K562 (cell line): Measurements from ENCODE around the gene KLK1. TPM values are rescaled to one million over a fixed set of nuclear protein-coding genes. Genes with fewer than 3 reads are reported as not detected.

ENCODE experiments used
- ATAC-seq: fragments of 200-7000 bp; cut with Tn5 transposase; 3 replicates; pipeline ENCODE4 v1.9.1; 2020; ENCODE audit warnings: moderate library complexity
- BruUV-seq: library from RNA; stranded (reverse); fragments of 400-500 nt; replicated peaks from 2 replicates; lab custom pipeline; 2021; lab: Mats Ljungman, UMichigan
- CTCF ChIA-PET: fragments of 300-600 bp; formaldehyde crosslinking; extraction: SDS; loops from one replicate; lab custom pipeline; 2021; ENCODE audit warnings: low intra/inter-chr PET ratio; lab: Yijun Ruan, JAX
- POLR2A ChIA-PET: fragments of 300-600, 350-650 bp; sonication (Branson Sonifier 250); formaldehyde crosslinking; extraction: SDS; loops from one replicate; lab custom pipeline; 2021; ENCODE audit warnings: antibody characterized with exemption, inconsistent platforms; lab: Yijun Ruan, JAX
- DNase-seq, 4 experiments: peaks; one replicate each; pipeline versions ENCODE4 v3.0.0 to v3.0.0-alpha.2; 2011 to 2018; ENCODE audit warnings: low spot score in 3 of 4, mixed read lengths in 3 of 4; ENCODE audit errors: extremely low read depth in 1 of 4
- FAIRE-seq: peaks from 2 replicates; lab custom pipeline; 2011; peaks lifted over from hg19 to GRCh38; lab: Jason Lieb, UNC
- H2AFZ ChIP-seq: 2 replicates; pipeline ENCODE4 v1.6.0; 2011; ENCODE audit warnings: low read depth, low read length, control low read depth, inconsistent platforms
- H3K27ac ChIP-seq: fragments of 200-600 bp; 3 replicates; pipeline ENCODE4 v1.8.0; 2011; ENCODE audit warnings: low read depth, mild to moderate bottlenecking, control low read depth, inconsistent platforms, low read length, moderate library complexity, mixed read lengths; ENCODE audit errors: extremely low read depth
- H3K27me3 ChIP-seq, 2 experiments: fragments of 300-600 bp in 1 of 2; 2 replicates in 1 of 2; 3 replicates in 1 of 2; pipeline versions ENCODE4 v1.6.0 to v1.8.0; 2011; ENCODE audit warnings: inconsistent platforms in 2 of 2, low read length in 2 of 2, mild to moderate bottlenecking in 1 of 2, mixed read lengths in 1 of 2, moderate library complexity in 1 of 2; ENCODE audit not compliant: control insufficient read depth in 2 of 2, insufficient read depth in 2 of 2
- H3K36me3 ChIP-seq: fragments of 300-600 bp; 3 replicates; pipeline ENCODE4 v1.8.0; 2011; ENCODE audit warnings: mild to moderate bottlenecking, low read length, inconsistent platforms; ENCODE audit not compliant: control insufficient read depth, insufficient read depth
- H3K4me1 ChIP-seq, 2 experiments: fragments of 200-600 bp in 1 of 2; replicated peaks in 1 of 2; 2 replicates in 1 of 2; 3 replicates in 1 of 2; pipeline versions ENCODE4 v1.5.1 to v1.8.0; 2011; ENCODE audit warnings: inconsistent platforms in 2 of 2, low read length in 2 of 2, mild to moderate bottlenecking in 1 of 2, mixed read lengths in 1 of 2, moderate library complexity in 1 of 2; ENCODE audit not compliant: control insufficient read depth in 2 of 2, insufficient read depth in 2 of 2
- H3K4me2 ChIP-seq: 2 replicates; pipeline ENCODE4 v1.6.1; 2011; ENCODE audit warnings: low read length, control low read depth, inconsistent platforms, mixed read lengths; ENCODE audit not compliant: insufficient read depth
- H3K4me3 ChIP-seq: fragments of 200-600 bp; sonication (generic), shearing (Covaris generic); 2 replicates; pipeline ENCODE4 v1.5.1; 2016; ENCODE audit warnings: control low read depth, inconsistent platforms
- H3K79me2 ChIP-seq: fragments of 200-600 bp; 3 replicates; pipeline ENCODE4 v1.8.0; 2011; ENCODE audit warnings: low read length, inconsistent platforms; ENCODE audit not compliant: control insufficient read depth, insufficient read depth
- H3K9ac ChIP-seq, 2 experiments: 2 replicates each; pipeline versions ENCODE4 v1.6.0 to v1.6.1; 2011; ENCODE audit warnings: low read depth in 2 of 2, low read length in 2 of 2, control low read depth in 1 of 2, inconsistent platforms in 1 of 2, mild to moderate bottlenecking in 1 of 2, mixed read lengths in 1 of 2; ENCODE audit not compliant: insufficient read depth in 1 of 2
- H3K9me1 ChIP-seq: one replicate; pipeline ENCODE4 v1.6.0; 2011; ENCODE audit warnings: inconsistent platforms, mild to moderate bottlenecking, low read length, moderate library complexity; ENCODE audit not compliant: control insufficient read depth, insufficient read depth
- H3K9me3 ChIP-seq: replicated peaks from 2 replicates; pipeline ENCODE4 v1.5.1; 2011; ENCODE audit warnings: low read depth, low read length, inconsistent platforms; ENCODE audit not compliant: control insufficient read depth, insufficient read depth
- H4K20me1 ChIP-seq: replicated peaks from 2 replicates; pipeline ENCODE4 v1.6.1; 2011; ENCODE audit warnings: low read length, inconsistent platforms, mixed read lengths; ENCODE audit not compliant: control insufficient read depth, insufficient read depth
- EP300 ChIP-seq: IDR thresholded peaks from 2 replicates; pipeline ENCODE4 v1.6.1; 2012; ENCODE audit warnings: low read length, improper control_type of control experiment
- EZH2 ChIP-seq: IDR thresholded peaks from 2 replicates; pipeline ENCODE4 v1.6.1; 2012; ENCODE audit warnings: low read depth, mild to moderate bottlenecking, inconsistent platforms, low read length, borderline replicate concordance
- KLF10 ChIP-seq: fragments of 250-450 bp; sonication (Bioruptor Pico); IDR thresholded peaks from 2 replicates; pipeline ENCODE4 v1.6.1; 2021; ENCODE audit warnings: matching md5 sums
- TGIF2 ChIP-seq: sonication (generic); formaldehyde crosslinking; IDR thresholded peaks from 2 replicates; pipeline ENCODE4 v1.8.1; 2022; ENCODE audit warnings: mild to moderate bottlenecking, missing genetic modification reagents, moderate library complexity
- THRA ChIP-seq: fragments of 450-650 bp; IDR thresholded peaks from 2 replicates; pipeline ENCODE4 v1.6.1; 2017; ENCODE audit warnings: mild to moderate bottlenecking, moderate library complexity
- ZFX ChIP-seq: sonication (generic); formaldehyde crosslinking; IDR thresholded peaks from 2 replicates; pipeline ENCODE4 v1.8.0; 2022; ENCODE audit warnings: mild to moderate bottlenecking, missing genetic modification reagents, moderate library complexity
- ZNF277 ChIP-seq: fragments of 250-450 bp; sonication (Bioruptor Pico); IDR thresholded peaks from 2 replicates; pipeline ENCODE4 v1.8.0; 2022; ENCODE audit warnings: inconsistent platforms, mild to moderate bottlenecking, moderate library complexity, borderline replicate concordance
- ZNF507 ChIP-seq: conservative IDR thresholded peaks from 2 replicates; pipeline ENCODE4 v1.6.1; 2017; ENCODE audit warnings: missing genetic modification characterization, missing compliant biosample characterization
- ZNF778 ChIP-seq: fragments of 450-650 bp; formaldehyde crosslinking; IDR thresholded peaks from 2 replicates; pipeline ENCODE4 v1.4.0; 2020; ENCODE audit warnings: mild to moderate bottlenecking, moderate library complexity
- WGBS: fragments of 100-300 bp; shearing (Covaris generic); methylation state at CpG from one replicate; pipeline ENCODE4 v1.1.6; 2016; ENCODE audit warnings: low coverage, mixed read lengths; ENCODE audit not compliant: insufficient coverage; ENCODE audit errors: missing lambda C conversion rate; 5-methylcytosine and 5-hydroxymethylcytosine counted together
- in situ Hi-C: fragments of 300-500 bp; cut with MboI; formaldehyde crosslinking; loops from 4 replicates; pipeline ENCODE4 v1.15.0; 2018; ENCODE audit warnings: inconsistent platforms, mixed read lengths
- intact Hi-C: fragments of 100-400 bp; cut with micrococcal nuclease; formaldehyde crosslinking; loops from 2 replicates; pipeline ENCODE4 v1.14.2; 2022
- polyA plus RNA-seq, 8 experiments: library from polyadenylated mRNA; depleted of rRNA in 4 of 8; stranded (reverse) in 5 of 8; unstranded in 3 of 8; fragments of >200 nt; fragmentation: Nextera tagmentation in 2 of 8; fragmentation: Illumina TruSeq in 1 of 8; extraction: Ambion mirVana in 2 of 8; extraction: Trizol in 1 of 8; gene quantifications; 2 replicates each; pipeline versions ENCODE4 v1.2.1 to v1.2.3, GENCODE V29; 2011 to 2014; ENCODE audit warnings: inconsistent platforms in 1 of 8, missing spikeins in 1 of 8
- total RNA-seq, 7 experiments: library from RNA; depleted of rRNA in 6 of 7; stranded (reverse); fragments of >200 nt in 6 of 7; fragmentation: Illumina TruSeq in 2 of 7; extraction: Trizol in 2 of 7; gene quantifications; 2 replicates each; pipeline versions ENCODE4 v1.2.1 to v1.2.3, GENCODE V29; 2011 to 2021; ENCODE audit warnings: low replicate concordance in 1 of 7

The KLK1 gene
- total and polyA plus RNA-seq, 9 of the 15 experiments (the other 6 are each of a cell fraction or from before 2014, with no cell fraction given) = 0.87 to 15.4 (median 9.1) TPM

- H4K20me1 ChIP-seq = 0 out of 2 replicates have a peak, but pooled peaks cover 3% of the 10 kb centered on the region
- H2AFZ ChIP-seq = no peak overlapping the region
- in situ Hi-C loops (no loop called here), intact Hi-C loops (no loop called here)
- H3K27me3 ChIP-seq = peaks cover 23 to 57% of the 10 kb centered on the region in 2 experiments
- H3K4me2 ChIP-seq = no peak overlapping the region
- no peaks in the 10 kb centered on the region for H3K9me1 ChIP-seq
- H3K4me3 ChIP-seq = no peak overlapping the region
- 2% methylated on average over 5 of the region's 5 CpGs for WGBS
- no peak overlapping the region for H3K27ac ChIP-seq
- ChIA-PET POLR2A (interaction anchor here (0.9 to 1.2 kb wide), 5 partner anchors 9 to 58 kb away, joined by 3 to 5 read pairs (median 4); no protein-coding TSS in a partner anchor), CTCF (no interaction called here)
- H3K36me3 ChIP-seq = no peaks in the 10 kb centered on the region
- H3K4me1 ChIP-seq = peaks cover 0 to 4% of the 10 kb centered on the region in 2 experiments; a peak in 2 of 5 replicates
- FAIRE-seq (no peak), ATAC-seq (no peak), DNase-seq (no peak)
- no peak overlapping the region for H3K9ac ChIP-seq
- no peaks in the 10 kb centered on the region for H3K79me2 ChIP-seq
- BruUV-seq = no TSS peak
- H3K9me3 ChIP-seq = no peaks in the 10 kb centered on the region
- TF ChIP-seq EZH2 (no peak), ZNF277 (CRISPR knock-in tag) (no peak), ZFX (CRISPR knock-in tag) (no peak), EP300 (no peak), THRA (no peak), TGIF2 (no peak), KLF10 (no peak), ZNF507 (tag) (no peak), ZNF778 (CRISPR knock-in tag) (no peak)
Observed at GRCh38 chr19:50861010-50861409, 37.4 kb upstream of the KLK1 start.
